GM12801 (cell line): ENCODE measurements around the gene MED26.

Experiments
- CTCF ChIP-seq: IDR thresholded peaks from one replicate; pipeline ENCODE4 v1.5.1; 2011; ENCODE audit warnings: control low read depth; ENCODE audit not compliant: insufficient read length; ENCODE audit errors: extremely low read depth

MED26 gene

GRCh38 chr19:16566161-16566560 is 61.8 kb downstream of the MED26 start:
- TF ChIP-seq CTCF, result no peak

GRCh38 chr19:16564842-16565241 is 63.2 kb downstream of the MED26 start:
- TF ChIP-seq CTCF, result no peak

GRCh38 chr19:16562608-16563025 is 65.4 kb downstream of the MED26 start:
- TF ChIP-seq CTCF, result no peak

- no peak for TF ChIP-seq CTCF
Observed at GRCh38 chr19:16561382-16561781, 66.6 kb downstream of the MED26 start.

GRCh38 chr19:16559780-16560276 is 68.2 kb downstream of the MED26 start:
- no peak for TF ChIP-seq CTCF

GRCh38 chr19:16554776-16555175 is 73.2 kb downstream of the MED26 start:
- no peak for TF ChIP-seq CTCF

GRCh38 chr19:16548956-16549355 is 79.0 kb downstream of the MED26 start:
- TF ChIP-seq CTCF, result no peak
